NCI-H82 treated with DMSO at 0.1 percent for 48 hours (cell line): ENCODE data around the gene SLC4A7.
"Not testable (repeated sequence)": the region's sequence is repeated elsewhere in the genome, so short reads cannot be mapped to it uniquely, and the experiment has no call there.

Experiments used
- DNase-seq: peaks from one replicate; lab custom pipeline; 2025; ENCODE audit not compliant: unreplicated experiment; lab: John Stamatoyannopoulos, UW

The SLC4A7 gene

DNA sequence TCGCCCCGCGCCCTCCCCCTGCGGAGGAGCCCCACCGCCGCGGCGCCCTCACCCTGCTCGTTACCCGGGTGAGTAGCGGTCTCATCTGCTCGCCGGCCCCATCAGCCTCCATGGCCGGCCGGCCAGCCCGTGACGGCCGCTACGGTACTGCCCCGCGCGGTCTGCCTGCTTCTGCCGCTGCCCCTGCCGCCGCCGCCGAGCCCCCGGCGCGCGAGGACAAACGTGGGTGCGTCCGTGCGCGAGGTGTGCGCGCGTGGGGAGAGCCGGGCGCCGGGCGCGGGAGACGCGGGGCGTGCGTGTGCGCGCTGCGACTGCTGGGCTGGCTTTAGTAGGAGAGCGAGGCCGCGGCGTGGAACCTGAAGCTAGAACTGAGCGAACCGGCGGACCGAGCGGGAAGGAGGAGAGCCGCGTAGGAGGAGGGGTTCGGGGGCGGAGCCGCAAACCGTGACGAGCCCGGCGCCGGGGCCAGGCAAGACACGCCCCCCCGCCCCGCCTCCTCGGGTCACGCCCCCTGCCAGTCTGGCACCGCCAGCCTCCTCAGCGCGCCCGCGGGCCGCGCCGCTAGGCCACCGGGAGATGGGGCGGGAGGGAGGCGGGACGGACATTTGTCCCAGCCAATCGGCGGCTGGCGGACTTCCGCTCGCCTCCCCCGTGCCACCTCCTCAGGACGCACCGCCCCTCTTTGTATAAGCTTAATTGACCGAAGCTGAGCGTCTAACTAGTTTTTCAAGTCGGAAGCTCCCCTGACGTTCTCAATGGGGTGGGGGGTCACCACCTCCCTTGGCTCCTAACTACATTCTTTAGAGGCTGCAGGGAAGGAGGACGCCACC is at the start of gene SLC4A7:
Gene SLC4A7, minus strand, starts transcription at position 370 of the 830 bp plus-strand sequence. Its CDS starts 258 bp downstream, at position 112.
- peak; percentile 82 for DNase-seq

DNA sequence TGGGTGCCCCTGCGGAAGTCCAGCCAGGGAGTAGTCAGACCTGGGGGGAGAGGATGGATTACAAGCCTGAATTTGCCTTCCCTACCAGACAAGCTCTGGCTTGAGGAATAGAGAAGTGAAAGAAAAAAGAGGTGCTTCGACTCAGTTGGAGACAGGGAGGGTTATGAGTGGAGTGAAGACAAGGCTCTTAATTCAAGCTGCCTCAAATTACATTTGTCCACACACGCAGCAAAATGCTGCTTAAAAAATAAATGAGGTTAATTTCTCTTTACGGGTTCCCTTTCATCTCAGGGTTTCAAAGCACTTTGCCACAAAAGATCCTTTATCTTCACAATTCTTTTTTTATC is 49.0 kb upstream of the SLC4A7 start:
- no peak for DNase-seq

DNA sequence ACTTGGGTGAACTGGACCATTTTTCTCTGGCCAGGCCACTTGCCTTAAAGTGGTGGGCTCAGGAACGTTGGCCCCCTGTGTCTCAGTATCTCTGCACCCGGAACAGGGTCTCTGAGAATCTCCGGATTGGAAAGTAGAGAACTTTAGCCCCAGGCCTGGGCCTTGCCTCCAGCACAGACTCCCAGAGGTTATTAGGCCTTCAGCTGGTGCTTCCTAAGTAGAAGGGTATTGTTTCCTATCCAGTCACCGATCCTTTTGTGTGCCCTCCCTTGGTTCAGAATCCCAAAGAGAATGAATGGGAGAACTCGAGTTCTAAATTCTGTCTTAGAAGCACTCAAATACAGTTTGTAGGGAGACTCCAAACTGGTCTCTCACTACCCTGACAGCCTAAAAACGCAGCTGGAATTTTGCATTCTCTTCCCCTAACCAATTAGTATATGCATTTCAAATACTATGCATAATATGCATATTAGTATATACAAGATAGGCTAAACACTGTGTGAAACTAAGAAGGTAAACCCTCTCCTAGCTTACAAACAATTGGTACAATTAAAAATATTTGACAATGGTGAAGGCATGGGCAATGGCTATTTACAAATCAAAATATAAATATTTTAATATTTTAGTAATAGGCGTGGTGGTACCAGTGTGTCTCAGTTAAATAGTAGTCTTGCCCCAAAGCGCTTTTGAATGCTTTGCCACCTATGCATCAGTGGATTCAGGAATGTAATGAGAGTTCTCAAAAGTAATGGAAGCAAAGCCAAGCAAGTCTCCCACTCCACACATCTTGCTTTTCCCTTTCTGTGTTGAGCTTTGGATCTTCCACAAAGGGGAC is 48.5 kb upstream of the SLC4A7 start:
- no peak for DNase-seq

DNA sequence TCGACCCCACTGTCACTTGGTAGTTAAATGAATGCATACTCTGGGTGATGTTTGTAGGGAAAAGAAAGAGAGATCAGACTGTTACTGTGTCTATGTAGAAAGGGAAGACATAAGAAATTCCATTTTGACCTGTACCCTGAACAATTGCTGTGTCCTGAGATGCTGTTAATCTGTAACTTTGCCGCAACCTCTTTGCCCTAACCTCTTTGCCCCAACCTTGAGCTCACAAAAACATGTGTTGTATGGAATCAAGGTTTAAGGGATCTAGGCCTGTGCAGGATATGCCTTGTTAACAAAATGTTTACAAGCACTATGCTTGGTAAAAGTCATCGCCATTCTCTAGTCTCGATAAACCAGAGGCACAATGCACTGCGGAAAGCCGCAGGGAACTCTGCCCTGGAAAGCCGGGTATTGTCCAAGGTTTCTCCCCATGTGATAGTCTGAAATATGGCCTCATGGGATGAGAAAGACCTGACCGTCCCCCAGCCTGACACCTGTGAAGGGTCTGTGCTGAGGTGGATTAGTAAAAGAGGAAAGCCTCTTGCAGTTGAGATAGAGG is 47.1 kb upstream of the SLC4A7 start:
- not testable (repeated sequence) for DNase-seq

DNA sequence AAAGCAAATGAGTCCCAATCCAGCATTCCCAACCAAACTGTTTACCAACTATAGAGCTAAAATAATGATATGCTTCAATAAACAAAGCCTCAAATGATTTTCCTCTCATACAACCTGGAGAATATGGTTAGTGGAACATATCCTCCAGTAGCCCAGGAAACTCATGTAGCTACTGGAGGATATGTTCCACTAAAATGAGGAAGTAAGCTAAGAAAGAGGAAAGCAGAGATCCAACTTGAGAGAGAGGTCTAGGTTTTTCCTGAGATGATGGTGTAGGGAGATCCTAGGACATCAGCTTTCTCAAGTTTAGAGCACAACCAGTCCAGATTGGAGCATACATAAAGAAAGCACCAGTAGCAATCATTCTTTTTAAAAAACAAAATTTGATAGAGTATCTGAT is 44.6 kb upstream of the SLC4A7 start:
- no peak for DNase-seq

DNA sequence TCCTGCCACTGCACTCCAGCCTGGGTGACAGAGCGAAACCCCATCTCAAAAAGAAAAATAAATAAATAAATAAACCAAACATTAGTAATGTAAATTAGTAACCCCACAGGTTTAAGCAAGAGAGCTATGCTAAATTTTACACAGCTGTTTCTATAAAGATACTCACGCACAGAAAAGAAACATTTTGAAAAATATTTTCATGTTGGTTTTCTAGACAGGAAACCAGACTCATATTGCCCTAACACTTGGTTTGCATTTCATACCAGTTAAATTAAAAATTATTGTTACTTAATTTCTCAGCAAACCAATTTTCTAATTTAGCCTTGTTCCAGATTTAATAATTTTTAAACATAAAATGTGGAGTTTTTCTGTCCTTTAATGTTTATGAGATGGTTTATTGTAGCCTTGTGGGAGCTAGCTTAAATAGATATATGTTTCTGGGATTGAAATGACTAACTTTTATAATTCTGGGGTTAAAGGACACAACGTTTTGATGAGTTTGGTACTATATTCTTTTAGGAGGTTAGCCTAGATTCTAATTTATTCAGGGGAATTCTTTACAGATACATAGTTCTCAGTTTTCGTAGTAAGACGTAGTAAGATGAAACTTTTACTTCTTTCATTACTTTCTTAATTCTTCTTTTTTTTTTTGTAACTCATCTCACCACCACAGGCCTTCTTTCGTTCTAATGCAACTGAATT is 42.6 kb upstream of the SLC4A7 start:
- DNase-seq: no peak

DNA sequence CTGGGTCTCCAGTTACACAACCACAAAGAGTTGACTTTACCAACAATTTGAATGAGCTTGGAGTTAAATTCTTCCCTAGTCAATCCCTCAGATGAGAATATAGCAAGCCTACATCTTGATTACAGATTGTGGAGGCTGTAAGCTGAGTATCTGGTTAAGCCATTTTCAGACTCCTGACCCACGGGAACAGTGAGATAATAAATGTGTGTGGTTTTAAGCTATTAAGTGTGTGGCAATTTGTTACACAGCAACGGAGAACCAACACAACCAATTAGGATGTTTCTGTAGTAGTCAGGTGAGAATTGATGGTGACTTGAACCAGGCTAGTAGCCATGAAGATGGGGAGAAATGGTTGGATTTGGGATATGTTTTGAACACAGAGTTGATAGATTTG is 37.7 kb upstream of the SLC4A7 start:
- DNase-seq: no peak

DNA sequence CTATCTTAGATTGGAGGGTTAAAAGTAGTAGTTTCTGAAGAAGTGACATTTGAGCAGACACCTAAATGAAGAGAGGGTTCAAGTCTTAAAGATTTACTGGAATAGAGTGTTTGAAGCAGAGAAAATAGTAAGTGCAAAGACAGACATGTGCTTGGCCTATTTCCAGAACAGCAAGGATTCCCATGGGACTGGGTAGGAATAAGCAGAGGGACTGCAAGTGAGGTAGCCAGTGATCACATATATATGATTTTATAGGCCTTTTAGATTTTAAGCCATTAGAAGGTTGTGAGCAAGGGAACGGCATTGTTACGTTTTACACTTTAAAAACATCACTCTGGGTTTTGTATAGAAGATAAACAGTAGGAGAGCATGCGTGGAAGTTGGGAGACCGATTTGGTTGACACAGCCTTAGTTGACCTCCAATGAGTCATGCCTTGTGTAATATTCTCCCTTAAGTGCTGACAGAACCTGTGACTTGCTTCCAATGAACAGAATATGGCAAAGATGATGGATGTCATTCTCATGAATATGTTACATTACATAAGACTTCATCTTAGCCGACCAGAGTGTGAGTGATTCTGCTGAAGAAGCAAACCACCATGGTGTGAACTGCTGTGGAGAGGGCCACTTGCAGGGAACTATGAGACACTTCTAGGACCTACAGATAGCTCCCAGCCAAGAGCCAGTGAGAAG is 37.1 kb upstream of the SLC4A7 start:
- no peak for DNase-seq

DNA sequence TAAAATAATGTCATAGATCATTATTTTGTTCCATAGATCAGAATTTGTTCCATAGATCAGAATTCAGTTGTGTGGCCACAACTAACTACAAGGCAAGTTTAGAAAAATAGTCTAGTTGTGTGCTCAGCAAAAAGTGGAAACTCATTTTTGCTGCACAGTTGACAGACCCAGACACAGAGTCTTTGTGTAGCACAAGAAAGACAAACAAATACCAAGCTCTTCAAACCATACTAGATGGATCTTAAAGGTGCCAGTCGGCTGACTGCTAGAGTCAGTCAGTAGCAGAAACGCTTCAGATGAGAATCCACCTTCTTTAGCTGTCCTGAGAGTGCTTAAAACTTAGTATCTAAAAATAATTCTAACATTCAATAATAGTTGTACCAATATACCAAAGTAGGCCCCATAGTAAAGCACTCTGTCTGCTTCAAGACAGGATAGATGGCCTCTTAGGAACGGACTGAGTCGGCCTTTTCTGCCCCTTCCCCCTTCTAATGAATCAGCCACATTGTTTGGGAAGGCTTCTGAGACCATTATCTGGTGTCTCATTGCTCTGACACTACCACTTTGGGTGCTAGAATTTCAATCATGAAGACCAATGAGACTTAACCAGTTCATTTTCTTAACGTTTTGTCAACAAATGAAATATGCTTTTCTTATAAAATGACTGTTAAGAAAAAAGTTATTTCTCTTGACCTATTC is 27.7 kb upstream of the SLC4A7 start:
- DNase-seq: no peak

DNA sequence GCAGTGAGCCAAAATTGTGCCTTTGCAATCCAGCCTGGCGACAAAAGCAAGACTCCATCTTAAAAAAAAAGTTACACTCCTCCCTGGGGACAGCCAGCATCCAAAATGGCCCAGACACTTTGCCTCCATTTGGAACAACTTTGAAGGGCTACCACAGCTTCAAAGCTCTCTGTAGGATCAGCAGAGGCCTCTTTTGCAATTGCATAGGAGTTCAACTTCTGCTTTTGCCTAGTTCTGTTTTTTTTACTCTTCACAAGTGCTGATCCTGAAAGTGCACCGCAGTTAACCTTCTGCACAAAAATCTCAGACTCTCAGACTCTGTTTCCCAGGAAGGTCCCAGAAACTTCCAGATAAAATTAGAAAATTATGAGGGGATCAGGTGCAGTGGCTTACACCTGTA is 25.2 kb upstream of the SLC4A7 start:
- no peak for DNase-seq

DNA sequence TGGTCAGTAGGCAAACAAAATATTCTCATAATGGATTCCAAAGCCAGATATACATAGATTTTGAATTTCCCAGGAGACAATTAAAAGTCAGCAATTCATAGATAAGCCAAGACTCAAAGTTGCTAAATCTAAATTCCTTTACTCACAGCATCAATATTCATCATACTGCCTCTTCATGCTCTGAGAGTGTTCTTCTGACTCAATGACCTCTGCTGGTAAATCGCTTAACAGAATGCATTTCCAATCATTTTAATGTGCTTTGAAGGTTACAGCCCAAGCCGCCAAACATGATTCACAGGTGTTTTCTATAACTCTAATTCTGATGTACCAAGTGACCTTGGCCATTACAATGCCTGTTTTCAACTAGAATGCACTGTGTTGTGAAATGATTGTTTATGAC is 24.2 kb upstream of the SLC4A7 start:
- no peak for DNase-seq

DNA sequence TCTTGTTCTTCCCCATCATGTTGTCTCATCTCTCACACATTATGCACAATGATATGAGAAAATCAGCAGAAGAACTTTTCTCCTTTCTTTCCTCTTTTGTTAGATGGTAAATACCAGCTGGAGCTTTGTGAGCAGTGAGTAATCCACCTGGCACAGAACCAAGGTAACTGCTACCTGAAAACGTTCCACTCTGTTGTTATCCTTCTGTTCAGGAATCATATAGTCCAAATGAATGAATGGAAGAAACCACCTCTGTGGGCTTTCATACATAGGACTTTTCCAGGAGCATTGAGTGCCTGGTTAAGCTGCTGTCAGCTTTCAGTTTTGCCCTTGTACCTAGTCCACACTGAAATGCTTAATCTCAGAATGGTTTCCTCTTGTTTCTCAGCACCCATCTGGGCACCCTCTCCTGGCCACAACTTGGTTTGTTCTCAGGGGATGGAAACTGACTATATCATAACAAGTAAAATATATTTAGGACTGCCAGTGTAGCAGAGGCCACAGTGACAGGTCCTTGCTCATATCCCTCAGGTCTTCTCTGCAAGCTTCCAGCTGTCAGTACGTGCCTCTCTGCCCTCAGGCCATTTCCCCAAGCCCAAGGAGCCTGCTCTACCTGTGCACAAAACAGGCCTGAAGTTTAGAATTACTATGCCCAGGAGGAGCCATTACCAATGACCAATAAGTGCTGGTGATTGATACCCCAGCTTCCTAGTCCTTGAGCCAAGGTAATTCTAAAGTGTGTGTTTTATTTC is 23.5 kb upstream of the SLC4A7 start:
- DNase-seq: no peak

DNA sequence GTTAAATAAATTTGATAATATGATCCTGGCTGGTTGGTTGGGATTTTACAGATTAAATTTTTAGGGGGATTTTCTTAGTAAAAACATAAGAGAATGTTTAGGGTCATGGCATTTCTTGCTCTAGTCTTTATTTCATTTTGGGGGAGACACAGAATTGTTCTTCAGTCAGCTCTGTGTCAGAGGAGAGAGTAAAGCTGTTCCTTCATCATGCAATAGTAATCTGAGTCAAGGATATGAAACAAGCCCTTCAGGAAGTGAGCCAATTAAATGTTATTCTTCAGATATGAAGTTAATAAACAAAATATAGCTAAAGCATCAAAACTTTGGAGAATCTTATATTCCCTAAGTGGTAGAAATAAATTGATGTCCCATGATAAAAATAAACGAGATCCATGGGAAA is 22.9 kb upstream of the SLC4A7 start:
- no peak for DNase-seq

DNA sequence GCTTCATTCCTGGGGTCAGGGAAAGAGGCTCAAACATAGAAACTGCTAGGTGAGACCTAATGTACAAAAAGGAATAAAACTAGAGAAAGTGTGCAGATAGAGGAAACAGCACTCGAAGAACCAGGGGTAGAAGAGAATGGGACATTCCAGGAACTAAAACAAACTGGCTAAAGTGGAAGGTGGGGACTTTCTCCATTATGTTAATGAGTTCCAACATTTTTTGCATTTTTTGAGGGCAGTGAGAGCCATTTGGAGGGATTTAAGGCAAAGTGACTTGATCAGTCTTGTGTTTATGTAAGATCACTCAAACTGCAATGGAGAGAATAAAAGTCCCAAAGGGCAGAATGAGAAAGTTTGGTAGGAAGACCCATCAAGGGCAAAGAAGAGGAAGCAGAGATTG is 20.6 kb upstream of the SLC4A7 start:
- DNase-seq: no peak

DNA sequence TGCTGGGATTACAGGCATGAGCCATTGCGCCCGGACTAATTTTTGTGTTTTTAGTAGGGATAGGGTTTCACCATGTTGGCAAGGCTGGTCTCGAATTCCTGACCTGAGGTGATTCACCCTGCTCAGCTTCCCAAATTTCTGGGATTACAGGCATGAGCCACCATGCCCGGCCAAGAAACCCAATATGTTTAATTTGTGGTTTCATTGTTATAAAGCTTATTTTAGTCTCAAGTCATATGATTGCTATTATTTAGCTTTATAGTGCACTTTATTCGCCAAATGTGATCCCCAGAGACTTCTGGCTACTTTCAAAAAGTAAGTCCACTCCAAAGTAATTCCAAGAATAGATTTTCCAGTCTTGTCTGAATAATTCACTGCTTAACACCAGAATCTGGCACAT is 19.3 kb upstream of the SLC4A7 start:
- no peak for DNase-seq

DNA sequence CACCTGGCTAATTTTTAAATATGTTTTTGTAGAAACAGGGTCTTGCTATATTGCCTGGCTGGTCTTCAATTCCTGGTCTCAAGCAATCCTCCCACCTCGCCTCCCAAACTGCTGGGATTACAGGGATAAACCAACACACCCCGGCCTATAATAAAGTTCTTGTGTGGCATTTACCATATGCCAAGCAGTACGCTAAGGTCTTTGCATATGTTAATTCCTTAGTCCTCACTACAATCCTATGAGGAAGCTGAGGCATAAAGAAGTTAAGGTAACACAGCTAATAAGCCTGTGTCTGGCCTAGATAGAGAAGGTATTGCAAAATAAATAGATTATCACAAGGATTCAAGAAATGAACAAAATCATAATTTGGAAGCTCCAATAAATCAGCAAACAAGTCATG is 17.6 kb upstream of the SLC4A7 start:
- no peak for DNase-seq

DNA sequence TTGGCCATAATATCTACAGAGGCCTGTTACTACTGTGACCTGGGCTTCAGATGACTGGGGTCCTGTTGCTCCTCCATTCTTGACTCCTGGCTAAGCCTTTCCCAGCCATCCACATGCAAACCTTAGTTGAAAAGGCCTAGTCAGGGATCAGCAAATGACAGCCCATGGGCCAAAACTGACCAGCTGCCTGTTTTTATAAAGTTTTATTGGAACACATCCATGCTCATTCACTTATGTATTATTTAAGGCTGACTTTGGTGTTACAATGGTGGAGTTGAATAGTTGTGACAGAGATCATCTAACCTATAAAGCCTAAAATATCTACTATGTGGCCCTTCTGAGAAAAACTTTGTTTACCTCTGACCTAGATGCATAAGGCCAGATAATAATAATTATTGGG is 16.8 kb upstream of the SLC4A7 start:
- no peak for DNase-seq

DNA sequence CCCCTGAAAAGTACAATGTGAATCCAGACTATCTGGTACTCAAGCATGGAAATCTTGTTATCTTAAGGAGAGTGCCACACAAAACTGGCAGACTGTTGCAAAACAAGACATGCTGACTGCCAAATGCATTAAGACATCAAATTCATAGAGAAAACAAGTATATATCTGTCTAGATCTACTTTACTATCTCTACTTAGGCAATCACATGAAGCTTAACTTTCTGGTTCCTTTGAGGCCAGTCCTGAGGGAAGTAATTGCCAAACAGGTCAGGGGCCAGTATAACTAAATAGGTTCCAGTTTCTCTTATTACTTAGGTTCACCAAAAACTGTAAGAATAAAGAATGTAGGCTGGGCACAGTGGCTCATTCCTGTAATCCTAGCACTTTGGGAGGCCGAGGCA is 15.9 kb upstream of the SLC4A7 start:
- no peak for DNase-seq

DNA sequence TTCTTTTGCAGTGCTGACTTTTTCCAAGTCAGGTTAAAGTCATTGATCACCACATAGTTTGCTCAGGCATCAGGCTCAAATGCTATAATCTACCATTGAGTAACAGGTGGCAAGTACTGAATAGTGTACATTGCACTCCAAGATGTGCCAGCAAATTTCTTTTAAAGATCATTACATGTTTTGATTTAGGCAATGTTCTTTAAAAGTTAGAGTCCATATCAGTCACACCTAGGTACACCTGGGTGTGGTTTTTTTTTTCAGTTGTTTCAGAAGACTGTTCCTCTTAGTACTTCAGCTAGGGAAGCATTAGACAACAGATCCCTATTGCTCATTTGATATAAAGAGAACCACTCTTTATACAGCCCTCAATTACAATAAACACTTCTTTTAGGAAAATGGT is 10.6 kb upstream of the SLC4A7 start:
- no peak for DNase-seq

DNA sequence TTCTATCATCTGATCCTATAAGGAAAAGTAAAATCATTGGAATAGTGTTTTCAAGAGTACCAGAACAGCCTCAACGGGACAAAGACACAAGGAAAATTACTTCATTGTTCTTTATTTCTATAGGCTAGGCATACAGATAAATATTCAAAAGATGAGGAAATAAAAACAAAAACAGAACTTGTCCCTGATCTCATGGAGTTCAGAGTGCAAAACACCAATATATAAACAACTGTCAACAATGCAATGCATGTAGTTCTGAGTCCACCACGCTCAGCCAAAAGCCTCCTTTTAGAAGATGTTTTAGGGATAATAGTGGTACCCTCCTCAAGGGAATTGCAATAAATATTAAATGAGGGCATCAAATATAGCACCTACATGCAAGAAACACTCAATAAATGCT is 4.6 kb upstream of the SLC4A7 start:
- no peak for DNase-seq
